Fibroblast of pulmonary artery (primary cell): ENCODE measurements around the gene ZNF276.
"Not testable (repeated sequence)": the region's sequence is repeated elsewhere in the genome, so short reads cannot be mapped to it uniquely, and the experiment has no call there.

Source experiments
- DNase-seq: peaks from one replicate; pipeline ENCODE4 v3.0.0-alpha.2; 2010; ENCODE audit warnings: low read depth
- H3K4me3 ChIP-seq: replicated peaks from 2 replicates; pipeline ENCODE4 v1.5.1; 2011; ENCODE audit warnings: low read depth, mild to moderate bottlenecking, control low read depth, low read length, moderate library complexity
- CTCF ChIP-seq: IDR thresholded peaks from 2 replicates; pipeline ENCODE4 v1.5.1; 2011; ENCODE audit warnings: mild to moderate bottlenecking, control low read depth, low read length, inconsistent platforms; ENCODE audit errors: missing control alignments

The ZNF276 gene

GRCh38 chr16:89779909-89780305, 58.6 kb downstream of the ZNF276 start:
- DNase-seq: no peak
- no peak overlapping the region for H3K4me3 ChIP-seq
- TF ChIP-seq CTCF: no peak

GRCh38 chr16:89782489-89782888, 61.2 kb downstream of the ZNF276 start:
- DNase-seq: no peak
- no peak for TF ChIP-seq CTCF
- H3K4me3 ChIP-seq: no peak overlapping the region

GRCh38 chr16:89783952-89784351, 62.6 kb downstream of the ZNF276 start:
- not testable (repeated sequence) for H3K4me3 ChIP-seq, DNase-seq

- no peak overlapping the region for H3K4me3 ChIP-seq
- no peak for DNase-seq
- no peak for TF ChIP-seq CTCF
Observed at GRCh38 chr16:89784406-89784805, 63.1 kb downstream of the ZNF276 start.

- no peak overlapping the region for H3K4me3 ChIP-seq
- DNase-seq: no peak
- TF ChIP-seq CTCF: no peak
Observed at GRCh38 chr16:89785523-89786155, 64.3 kb downstream of the ZNF276 start.

- no peak for DNase-seq
- no peak overlapping the region for H3K4me3 ChIP-seq
- no peak for TF ChIP-seq CTCF
Observed at GRCh38 chr16:89786474-89787364, 65.4 kb downstream of the ZNF276 start.

GRCh38 chr16:89787365-89787805, 66.0 kb downstream of the ZNF276 start:
- DNase-seq: no peak
- H3K4me3 ChIP-seq: no peak overlapping the region
- TF ChIP-seq CTCF: no peak
